Activated CD8-positive, alpha-beta memory T cell treated with anti-CD3 and anti-CD28 coated beads for 36 hours (primary cell): ENCODE results near the gene CASZ1. TPM values are rescaled to one million over a fixed set of nuclear protein-coding genes. Genes with fewer than 3 reads are reported as not detected.

ENCODE experiments used
- CTCF ChIA-PET: fragments of 350-600 bp; sonication (Branson Sonifier 250); formaldehyde crosslinking; loops from one replicate; lab custom pipeline; 2021; ENCODE audit warnings: antibody characterized with exemption; lab: Charles Lee
- POLR2A ChIA-PET: fragments of 350-600 bp; sonication (Branson Sonifier 250); formaldehyde crosslinking; loops from one replicate; lab custom pipeline; 2021; ENCODE audit warnings: antibody characterized with exemption; lab: Charles Lee
- total RNA-seq, 2 experiments: library from RNA; stranded (reverse); gene quantifications; one replicate each; pipeline ENCODE4 v1.2.3, GENCODE V29; 2021

The CASZ1 gene
- total RNA-seq, 2 experiments from 2014 or later = 2.4 to 3.7 TPM

- ChIA-PET POLR2A (no interaction called here), CTCF (no interaction called here)
Observed at GRCh38 chr1:10778640-10779039, 17.8 kb downstream of the CASZ1 start.

- ChIA-PET POLR2A (no interaction called here), CTCF (interaction anchor here (1.2 kb wide), 1 partner anchor 9 kb away, joined by 3 read pairs; no protein-coding TSS in a partner anchor)
Observed at GRCh38 chr1:10777749-10778574, 18.5 kb downstream of the CASZ1 start.

DNA sequence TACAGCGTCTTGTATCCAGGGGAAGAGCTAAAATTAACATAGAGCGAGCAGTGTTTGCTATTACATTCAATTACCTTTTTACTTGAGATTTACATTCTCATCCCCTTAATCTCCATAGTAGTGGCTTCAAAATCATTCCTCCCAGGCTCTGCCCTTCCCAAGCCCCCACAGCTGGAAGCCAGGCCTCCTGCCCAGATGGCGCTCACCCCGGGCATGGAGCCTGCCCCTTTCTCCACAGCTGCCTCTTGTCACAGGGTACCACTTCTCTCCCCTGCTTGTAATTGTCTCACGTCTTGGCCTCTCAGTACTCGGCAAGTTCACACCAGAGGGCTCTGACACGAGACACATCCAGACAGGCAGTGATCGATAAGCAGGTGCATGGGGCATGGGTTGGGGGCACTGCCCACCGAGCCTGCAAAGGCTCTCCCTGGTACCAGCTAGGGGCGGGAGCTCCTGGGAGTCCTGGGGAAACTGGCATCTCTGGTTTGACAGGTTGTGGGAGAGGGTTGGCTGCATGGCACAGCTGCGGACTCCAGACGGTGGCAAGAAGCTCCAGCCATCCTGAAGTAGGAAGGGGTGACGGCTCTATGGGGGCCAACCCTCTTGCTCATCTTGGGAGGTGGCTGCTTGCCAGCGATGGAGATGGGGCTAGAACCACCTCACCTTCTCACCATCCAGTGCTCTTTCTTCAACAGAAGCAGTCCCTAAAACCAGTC lies 20.1 kb downstream of the CASZ1 start:
- POLR2A ChIA-PET = no interaction called here
- CTCF ChIA-PET = interaction anchor here (0.6 to 1.2 kb wide), 2 partner anchors 11 to 210 kb away, joined by 3 read pairs; no protein-coding TSS in a partner anchor

GRCh38 chr1:10775763-10776162 lies 20.7 kb downstream of the CASZ1 start:
- ChIA-PET POLR2A (interaction anchor here (0.6 kb wide), 1 partner anchor 210 kb away, joined by 4 read pairs; no protein-coding TSS in a partner anchor), CTCF (interaction anchor here (0.6 kb wide), 1 partner anchor 211 kb away, joined by 3 read pairs; no protein-coding TSS in a partner anchor)

DNA sequence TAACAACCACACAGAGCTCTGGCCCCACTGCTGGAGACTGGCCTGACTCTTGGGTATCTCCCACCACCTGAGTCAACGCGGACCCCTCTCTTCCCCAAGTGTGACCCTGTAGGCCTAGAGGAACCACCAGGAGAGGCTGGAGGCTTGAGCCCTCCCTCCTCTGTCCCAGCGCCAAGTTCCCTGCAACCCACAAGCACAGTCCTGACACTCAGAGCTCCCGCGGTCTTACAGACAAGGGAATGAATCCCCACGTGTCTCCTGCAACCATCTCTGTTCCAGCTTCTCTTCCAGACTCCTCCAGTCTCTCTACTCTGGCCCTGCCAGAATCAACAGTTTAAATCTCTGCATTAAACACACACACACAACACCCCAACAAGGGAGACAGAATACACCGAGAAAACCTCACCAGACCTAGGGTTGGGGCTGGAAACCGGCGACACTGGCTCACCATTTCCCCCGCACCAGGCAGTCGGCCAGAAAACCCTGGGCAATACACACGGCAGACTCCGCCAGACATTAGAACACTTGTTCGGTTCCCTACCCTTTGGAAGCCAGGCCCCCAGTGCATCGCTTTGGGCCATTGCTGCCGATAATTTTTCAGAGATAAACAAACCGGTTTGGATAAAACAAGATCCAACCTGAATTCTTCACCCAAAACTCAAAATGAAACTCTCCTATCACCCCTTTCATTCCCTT lies 21.7 kb downstream of the CASZ1 start:
- POLR2A ChIA-PET = no interaction called here
- CTCF ChIA-PET = no interaction called here

DNA sequence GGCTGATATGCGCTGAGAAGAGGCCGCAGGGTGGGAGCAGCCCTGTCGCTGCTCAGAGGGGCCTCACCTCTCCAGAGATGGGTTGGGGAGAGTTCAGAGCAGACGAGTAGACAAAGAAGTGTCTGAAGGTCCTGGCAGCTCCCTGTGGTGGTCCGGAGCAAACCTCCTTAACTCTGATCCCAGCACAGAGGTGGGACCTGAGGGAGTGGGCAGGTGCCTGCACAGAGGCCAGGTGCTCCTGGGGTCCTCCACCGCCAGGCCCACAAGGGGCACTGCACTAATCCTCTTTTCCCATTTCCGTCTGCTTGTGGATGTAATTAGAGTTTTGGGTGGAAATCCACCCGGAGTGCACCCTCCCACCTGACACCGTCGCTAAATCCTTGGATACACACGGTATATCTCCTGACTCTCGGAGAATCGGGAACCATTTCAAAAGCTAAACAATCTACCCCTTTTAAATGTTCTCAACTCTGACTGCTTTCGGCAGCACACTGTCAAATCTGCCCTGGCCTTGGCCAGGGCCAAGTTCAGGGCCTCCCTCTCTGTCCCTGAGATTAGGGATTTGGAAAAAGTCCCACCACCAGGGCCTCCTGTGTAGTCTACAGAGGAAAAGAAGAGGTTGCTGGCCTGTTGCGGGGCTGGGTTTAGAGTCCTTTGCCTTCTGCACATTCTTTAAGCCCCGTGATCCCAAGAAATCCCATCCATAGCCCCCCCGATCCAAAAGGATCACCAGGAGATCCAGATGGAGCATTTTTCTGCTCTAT lies 22.4 kb downstream of the CASZ1 start:
- CTCF ChIA-PET = no interaction called here
- POLR2A ChIA-PET = no interaction called here

GRCh38 chr1:10773376-10773775 lies 23.1 kb downstream of the CASZ1 start:
- POLR2A ChIA-PET = no interaction called here
- CTCF ChIA-PET = no interaction called here

- ChIA-PET CTCF (no interaction called here), POLR2A (no interaction called here)
Observed at GRCh38 chr1:10772711-10773110, 23.7 kb downstream of the CASZ1 start.

DNA sequence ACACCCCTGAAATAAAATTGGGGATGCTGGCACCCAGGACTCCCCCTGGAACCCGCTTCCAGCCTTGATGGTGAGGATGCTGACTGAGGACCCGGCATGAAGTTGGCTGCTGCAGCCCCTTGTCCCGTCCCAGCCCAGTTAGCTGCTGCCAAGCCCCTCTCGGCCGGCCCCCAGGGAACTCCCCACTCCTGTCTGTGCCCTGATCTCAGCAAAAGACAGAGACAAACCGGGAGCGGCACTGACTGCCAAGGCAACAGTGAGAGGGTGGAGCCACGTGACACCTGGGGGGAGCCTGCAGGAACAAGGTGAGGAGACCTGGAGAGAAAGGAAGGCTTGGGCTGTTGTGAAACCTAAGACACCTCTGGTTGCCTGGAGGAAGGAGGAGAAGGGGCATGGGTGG lies 24.7 kb downstream of the CASZ1 start:
- ChIA-PET POLR2A (no interaction called here), CTCF (no interaction called here)

DNA sequence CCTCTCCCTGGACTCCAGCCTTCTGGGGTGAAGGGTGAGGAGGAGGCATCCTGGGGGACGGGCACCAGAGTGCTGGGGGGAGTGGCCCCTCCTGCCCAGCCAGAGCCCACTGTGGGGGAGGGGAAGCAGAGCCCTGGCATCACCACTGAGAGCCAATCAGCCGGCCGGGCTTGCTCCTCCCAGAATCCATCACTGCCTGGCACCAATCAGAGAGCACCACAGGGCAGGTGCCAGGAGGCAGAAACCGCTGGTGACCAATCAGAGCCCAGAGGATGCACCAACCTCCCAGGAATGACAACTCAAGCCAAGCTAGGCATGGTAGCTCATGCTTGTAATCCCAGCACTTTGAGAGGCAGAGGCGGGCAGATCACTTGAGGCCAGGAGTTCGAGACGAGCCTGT lies 27.9 kb downstream of the CASZ1 start:
- ChIA-PET POLR2A (no interaction called here), CTCF (no interaction called here)

DNA sequence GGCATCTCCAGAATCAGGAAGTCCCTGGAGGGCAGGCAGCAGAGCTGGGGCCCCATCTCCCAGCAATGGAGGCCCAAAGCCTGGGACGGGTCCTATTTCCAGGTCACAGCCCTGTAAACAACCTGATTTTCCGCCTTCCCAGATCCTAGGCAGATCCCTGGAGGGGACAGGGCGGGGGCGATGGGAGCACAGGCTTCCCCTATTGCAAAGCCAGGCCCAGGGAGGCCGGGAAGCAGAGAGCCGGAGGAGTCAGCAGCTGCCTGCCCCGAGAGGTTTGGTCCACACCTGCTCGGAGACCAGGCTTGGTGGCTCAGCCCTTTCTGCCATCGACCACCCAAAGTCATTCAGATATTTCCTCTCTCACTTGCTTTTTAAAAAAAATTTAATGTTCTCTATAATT lies 29.2 kb downstream of the CASZ1 start:
- ChIA-PET POLR2A (no interaction called here), CTCF (no interaction called here)

DNA sequence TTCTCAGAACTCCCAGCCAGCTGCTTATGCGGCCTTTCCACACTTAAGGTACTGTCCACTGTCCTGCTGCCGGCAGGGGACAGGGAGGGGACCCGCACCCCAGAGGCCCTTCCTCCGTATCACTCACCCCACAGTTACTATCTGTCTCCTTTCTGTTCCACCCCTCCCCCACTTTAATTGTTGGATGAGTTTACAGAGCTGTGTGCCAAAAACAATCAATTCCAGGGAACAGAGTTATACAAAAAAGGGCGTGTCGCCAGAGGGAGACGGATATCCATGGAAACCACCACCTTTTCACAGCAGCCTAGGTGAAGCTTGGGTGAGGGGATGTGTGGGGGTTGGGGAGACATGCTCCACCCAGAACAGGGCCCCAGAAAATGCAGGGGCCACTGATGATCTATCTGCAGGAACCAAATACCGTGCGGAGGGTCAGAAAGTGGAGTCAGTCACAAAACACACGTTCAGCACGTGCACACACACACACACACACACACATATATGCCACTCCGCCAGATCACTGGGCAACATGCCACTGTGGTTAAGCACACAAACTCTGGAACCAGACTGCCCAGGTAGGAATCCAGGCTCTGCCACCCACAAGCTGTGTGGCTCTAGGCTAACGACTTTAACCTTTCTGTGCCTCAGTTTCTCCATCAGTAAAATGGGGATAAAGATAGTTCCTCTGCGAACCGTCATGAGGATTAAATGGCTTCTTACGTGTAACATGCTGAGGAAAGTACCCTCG lies 30.5 kb downstream of the CASZ1 start:
- CTCF ChIA-PET = no interaction called here
- POLR2A ChIA-PET = no interaction called here

- CTCF ChIA-PET = no interaction called here
- POLR2A ChIA-PET = no interaction called here
Observed at GRCh38 chr1:10765304-10765703, 31.1 kb downstream of the CASZ1 start.

- ChIA-PET CTCF (no interaction called here), POLR2A (no interaction called here)
Observed at GRCh38 chr1:10764296-10764798, 32.1 kb downstream of the CASZ1 start.

GRCh38 chr1:10762875-10763274 lies 33.6 kb downstream of the CASZ1 start:
- ChIA-PET POLR2A (no interaction called here), CTCF (no interaction called here)

GRCh38 chr1:10762153-10762523 lies 34.3 kb downstream of the CASZ1 start:
- ChIA-PET CTCF (interaction anchor here (1.0 kb wide), 1 partner anchor 254 kb away, joined by 4 read pairs; no protein-coding TSS in a partner anchor), POLR2A (no interaction called here)

DNA sequence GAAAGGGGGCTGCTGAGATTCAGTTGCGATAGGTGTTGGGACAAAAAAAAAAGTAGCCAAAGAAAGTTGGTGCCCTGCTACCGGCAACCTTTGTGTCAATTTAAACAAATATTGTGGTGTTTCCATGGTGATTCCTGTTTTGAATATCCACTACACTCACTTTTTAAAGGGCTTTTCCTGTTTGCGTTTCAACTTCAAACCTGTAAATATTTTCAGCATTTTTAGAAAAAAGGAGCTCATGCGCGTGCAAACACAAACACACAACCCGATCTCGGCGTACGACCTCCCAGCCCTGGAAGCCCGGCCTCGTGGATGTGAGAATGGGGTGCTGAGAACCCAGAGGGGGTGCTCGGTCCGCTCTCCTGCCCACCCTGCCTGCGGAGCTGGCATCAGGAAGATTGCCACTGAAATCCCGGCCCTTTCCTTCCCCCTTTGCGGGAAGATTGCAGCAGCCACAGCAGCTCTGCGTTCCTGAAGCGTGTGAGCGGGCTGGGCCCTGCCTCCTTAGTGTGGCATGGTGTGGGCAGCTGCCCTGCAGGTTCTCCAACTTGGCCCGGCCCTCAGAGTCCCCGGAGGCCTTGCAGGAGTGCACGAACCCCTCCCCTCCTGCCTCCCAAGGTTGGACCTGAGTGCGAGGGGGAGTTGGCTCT lies 34.8 kb downstream of the CASZ1 start:
- ChIA-PET CTCF (interaction anchor here (1.0 kb wide), 1 partner anchor 254 kb away, joined by 4 read pairs; no protein-coding TSS in a partner anchor), POLR2A (no interaction called here)
